ENCODE results near the gene LATS2. TPM values are rescaled to one million over a fixed set of nuclear protein-coding genes. Genes with fewer than 3 reads are reported as not detected.
"Not testable (repeated sequence)": the region's sequence is repeated elsewhere in the genome, so short reads cannot be mapped to it uniquely, and the experiment has no call there.

Gene LATS2
- polyA plus RNA-seq, 6 donors from 2014 or later, result 0.07 to 0.68 (median 0.21) TPM; not detected in 1

DNA sequence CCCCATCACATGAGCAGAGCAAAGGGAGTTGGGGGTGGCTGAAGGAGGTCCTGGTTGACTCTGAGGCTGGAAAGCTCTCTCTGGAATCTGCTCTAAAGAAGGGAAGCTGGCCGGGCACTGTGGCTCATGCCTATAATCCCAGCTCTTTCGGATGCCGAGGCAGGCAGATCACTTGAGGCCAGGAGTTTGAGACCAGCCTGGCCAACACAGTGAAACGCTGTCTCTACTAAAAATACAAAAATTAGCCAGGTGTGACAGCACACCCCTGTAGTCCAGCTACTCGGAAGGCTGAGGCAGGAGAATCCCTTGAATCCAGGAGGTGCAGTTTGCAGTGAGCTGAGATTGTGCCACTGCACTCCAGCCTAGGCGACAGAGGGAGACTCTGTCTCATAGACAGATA is 11.7 kb downstream of the LATS2 start:
- H3K27ac Mint-ChIP-seq, result peak overlapping the region in 1 of 6 donors; percentile 15
- H3K27me3 Mint-ChIP-seq; DNase-seq; ATAC-seq (ENCODE audit: low read depth in 2 of 2); H3K4me3 Mint-ChIP-seq; H3K9me3 Mint-ChIP-seq; H3K36me3 Mint-ChIP-seq: not testable (repeated sequence)
- H3K4me1 Mint-ChIP-seq, result peaks cover 4 to 20% (median 16%) of the 10 kb centered on the region in 3 donors

DNA sequence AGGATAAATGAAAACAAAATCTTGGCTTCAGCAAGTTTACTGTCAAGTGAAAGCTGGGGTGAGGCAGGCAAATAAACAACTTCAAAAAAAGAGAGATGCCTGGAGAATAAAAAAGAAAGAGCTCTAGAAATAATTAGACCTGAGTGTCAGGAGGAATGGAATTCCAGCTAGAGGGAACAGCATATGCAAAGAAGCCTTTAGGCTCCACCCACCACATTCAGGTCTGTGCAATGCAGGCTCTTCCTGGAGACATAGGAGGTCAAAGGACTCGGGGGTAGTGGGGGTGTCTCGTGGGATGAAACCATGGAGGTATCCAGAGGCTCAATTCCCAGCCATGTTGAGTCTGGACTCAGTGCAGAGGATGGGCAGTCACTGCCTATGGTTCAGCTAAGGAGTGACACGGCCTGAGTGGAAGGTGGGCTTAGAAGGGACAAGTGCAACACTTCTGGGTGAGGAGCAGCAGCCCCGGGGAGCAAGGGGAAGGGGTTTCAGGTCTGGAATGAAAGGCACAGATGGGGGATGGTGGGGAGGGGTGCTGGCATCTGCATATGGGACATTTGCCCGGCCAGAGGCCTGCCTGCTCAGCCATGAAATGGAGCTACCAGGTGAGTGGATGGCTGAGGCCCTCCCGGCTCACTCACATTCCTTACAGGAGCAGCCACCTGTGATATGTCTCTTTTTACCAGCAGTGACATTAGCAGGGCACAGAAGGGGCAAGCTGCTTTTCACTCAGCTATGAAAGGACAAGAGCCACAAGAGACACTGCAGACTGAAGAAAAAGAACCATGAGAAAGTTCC is 12.3 kb downstream of the LATS2 start:
- H3K27ac Mint-ChIP-seq, result peak overlapping the region in 1 of 6 donors; percentile 92
- no peaks in the 10 kb centered on the region for H3K9me3 Mint-ChIP-seq
- no peak overlapping the region for H3K4me3 Mint-ChIP-seq
- H3K4me1 Mint-ChIP-seq, result peaks cover 4 to 23% (median 22%) of the 10 kb centered on the region in 3 donors
- no peaks in the 10 kb centered on the region for H3K27me3 Mint-ChIP-seq
- no peaks in the 10 kb centered on the region for H3K36me3 Mint-ChIP-seq
- ATAC-seq (ENCODE audit: low read depth in 2 of 2) (no peak), DNase-seq (no peak)

DNA sequence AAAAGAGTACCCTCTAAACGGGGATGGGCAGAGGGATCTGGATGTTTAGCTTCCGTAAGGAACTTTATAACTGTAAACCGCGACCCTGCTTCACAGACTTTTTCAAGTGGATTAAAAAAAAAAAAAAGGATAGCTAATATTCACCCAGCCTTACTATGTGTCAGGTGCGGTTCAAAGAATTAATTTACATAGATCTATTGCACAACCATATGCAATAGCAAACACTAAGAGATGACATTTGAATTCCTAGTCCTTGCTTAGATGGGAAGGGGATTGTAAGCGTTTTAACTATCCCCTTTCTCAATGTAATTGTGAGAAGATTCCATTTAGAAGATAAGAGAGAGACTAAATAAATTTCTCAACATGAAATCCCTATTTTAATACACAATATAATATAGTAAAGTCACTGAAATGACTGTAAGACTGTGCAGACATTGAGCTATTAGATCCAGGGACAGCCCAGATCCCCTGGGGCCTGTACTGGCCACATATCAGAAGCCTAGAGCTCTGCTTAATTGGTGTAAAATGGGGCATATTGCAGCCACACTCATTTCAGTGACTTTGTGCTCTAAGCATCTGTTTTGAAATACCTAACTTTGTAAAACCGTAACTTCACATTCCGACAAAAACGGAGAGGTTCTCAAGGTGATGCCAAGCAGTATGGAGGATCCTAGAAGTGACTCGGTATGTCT is 13.6 kb downstream of the LATS2 start:
- H3K9me3 Mint-ChIP-seq, result no peaks in the 10 kb centered on the region
- no peak overlapping the region for H3K27ac Mint-ChIP-seq
- H3K27me3 Mint-ChIP-seq, result no peaks in the 10 kb centered on the region
- DNase-seq, result no peak
- no peak for ATAC-seq (ENCODE audit: low read depth in 2 of 2)
- no peak overlapping the region for H3K4me3 Mint-ChIP-seq
- no peaks in the 10 kb centered on the region for H3K36me3 Mint-ChIP-seq
- H3K4me1 Mint-ChIP-seq, result peaks cover 4 to 23% (median 21%) of the 10 kb centered on the region in 3 donors

DNA sequence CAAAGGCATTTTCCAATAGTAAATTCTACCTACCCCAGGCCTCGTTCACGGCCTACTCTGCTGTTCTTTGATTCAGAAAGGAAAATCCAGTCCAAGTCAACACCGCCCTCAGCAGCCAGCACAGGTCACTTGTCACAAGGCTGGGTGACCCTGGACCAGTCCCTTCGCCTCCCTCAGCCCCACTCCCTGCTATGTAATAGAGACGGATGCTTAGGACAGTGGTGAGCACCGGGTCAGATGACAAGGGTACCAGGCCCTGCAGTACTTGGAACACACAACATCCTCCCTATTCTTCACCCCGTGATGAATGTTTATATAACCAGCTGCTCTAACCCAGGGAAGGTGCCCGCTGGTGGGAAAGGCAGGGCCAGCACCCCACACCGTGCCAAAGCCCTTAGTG is 14.3 kb downstream of the LATS2 start:
- Mint-ChIP-seq H3K27me3 (no peaks in the 10 kb centered on the region), H3K4me1 (peaks cover 4 to 23% (median 21%) of the 10 kb centered on the region in 3 donors), H3K36me3 (no peaks in the 10 kb centered on the region), H3K4me3 (no peak overlapping the region), H3K27ac (no peak overlapping the region), H3K9me3 (no peaks in the 10 kb centered on the region)
- ATAC-seq (ENCODE audit: low read depth in 2 of 2), result no peak
- no peak for DNase-seq

DNA sequence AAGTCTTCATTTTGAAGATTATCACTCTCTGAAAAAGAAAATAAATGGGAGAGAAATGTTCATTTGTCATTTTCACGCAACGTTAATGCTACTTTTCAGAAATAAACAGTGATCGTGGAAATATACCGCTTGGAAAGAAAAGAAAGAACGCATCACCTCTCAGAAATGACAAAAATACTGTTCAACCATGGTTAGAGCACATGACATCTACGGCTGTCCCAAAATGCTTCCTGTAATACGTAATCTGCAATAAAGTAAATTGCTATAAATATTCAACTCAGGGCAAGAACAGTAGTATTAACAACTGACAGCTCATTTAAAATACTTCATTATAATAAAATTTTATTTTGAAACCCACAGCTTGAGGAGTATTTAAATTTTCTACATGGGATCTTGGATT is 15.2 kb downstream of the LATS2 start:
- H3K4me3 Mint-ChIP-seq, result no peak overlapping the region
- ATAC-seq (ENCODE audit: low read depth in 2 of 2) (no peak), DNase-seq (no peak)
- H3K9me3 Mint-ChIP-seq, result no peaks in the 10 kb centered on the region
- no peak overlapping the region for H3K27ac Mint-ChIP-seq
- no peaks in the 10 kb centered on the region for H3K27me3 Mint-ChIP-seq
- H3K36me3 Mint-ChIP-seq, result no peaks in the 10 kb centered on the region
- H3K4me1 Mint-ChIP-seq, result peaks cover 10 to 29% (median 23%) of the 10 kb centered on the region in 3 donors

DNA sequence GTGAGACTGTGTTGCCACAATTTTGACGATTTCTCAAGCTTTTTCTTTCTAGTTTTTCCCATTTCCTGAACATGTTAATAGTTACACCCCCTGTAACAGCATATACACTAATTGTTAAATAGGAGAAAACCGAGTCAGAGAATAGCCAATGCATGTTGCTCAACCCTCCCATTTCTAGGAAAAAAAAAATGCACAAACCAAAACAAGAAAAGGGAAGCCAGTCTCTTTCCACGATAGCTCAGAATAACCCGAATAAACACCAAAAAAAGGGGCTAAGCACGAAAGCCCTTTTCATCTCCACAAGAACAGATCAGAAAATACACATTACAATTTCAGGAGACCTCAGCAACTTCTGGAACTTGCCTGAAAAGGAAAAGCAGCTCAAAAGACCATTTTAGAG is 16.3 kb downstream of the LATS2 start:
- Mint-ChIP-seq H3K27ac (peak overlapping the region in 3 of 6 donors; percentile 4 to 27 (median 10)), H3K9me3 (no peaks in the 10 kb centered on the region), H3K4me3 (peak overlapping the region in 4 of 8 donors; percentile 2 to 76 (median 24)), H3K36me3 (no peaks in the 10 kb centered on the region), H3K4me1 (peaks cover 20 to 40% (median 27%) of the 10 kb centered on the region in 3 donors), H3K27me3 (no peaks in the 10 kb centered on the region)
- DNase-seq (no peak), ATAC-seq (ENCODE audit: low read depth in 2 of 2) (no peak)

DNA sequence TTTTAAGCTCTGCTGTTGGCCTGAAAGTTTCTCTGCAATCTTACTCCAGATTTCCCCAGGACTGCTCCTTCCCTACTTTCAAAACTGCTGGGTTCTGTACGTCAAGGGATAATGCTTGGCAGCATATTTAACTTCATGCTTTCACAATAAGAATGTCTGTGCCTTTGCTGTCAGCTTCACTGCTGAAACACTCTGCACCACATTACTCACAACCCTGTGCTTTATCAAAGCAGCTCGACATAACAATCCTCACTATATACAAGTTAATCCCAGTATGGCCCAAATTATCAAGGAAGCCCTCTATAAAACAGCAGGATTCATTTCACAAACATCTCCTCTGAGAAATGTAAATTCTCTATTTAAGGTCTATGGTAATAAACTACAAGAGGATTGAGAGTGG is 17.5 kb downstream of the LATS2 start:
- Mint-ChIP-seq H3K27ac (peak overlapping the region in 1 of 6 donors; percentile 74), H3K27me3 (no peaks in the 10 kb centered on the region), H3K9me3 (no peaks in the 10 kb centered on the region), H3K36me3 (no peaks in the 10 kb centered on the region), H3K4me3 (no peak overlapping the region), H3K4me1 (peaks cover 29 to 51% (median 34%) of the 10 kb centered on the region in 3 donors)
- DNase-seq, result no peak
- no peak for ATAC-seq (ENCODE audit: low read depth in 2 of 2)

DNA sequence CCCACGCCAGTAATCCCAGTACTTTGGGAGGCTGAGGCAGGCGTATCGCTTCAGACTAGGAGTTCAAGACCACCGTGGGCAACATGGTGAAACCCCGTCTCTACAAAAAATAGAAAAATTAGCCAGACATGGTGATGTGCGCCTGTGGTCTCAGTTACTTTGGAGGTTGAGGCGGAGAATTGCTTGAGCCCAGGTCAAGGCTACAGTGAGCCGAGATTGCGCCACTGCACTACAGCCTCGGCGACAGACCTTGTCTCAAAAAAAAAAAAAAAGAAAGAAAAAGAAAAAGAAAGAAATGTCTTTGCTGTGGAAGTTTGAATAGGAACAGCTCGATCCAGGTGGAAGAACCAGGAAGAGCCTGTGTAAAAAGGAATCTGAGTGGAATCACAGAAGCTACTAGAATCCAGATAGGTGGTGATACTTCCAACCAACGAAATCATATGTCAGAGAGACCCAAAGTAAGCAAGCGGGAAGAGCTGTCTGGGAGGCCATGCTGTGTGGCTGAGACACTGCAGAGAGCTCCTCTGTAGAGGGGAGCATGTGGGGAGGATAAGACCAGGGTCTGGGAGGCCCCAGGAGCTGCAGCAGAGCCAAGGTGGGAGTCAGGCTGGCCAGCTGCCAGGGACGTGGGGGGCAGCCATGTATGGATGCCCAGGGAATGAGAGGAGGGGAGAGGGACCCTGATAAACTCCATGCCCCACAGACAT is 21.1 kb downstream of the LATS2 start:
- H3K27me3 Mint-ChIP-seq, result no peaks in the 10 kb centered on the region
- DNase-seq (no peak), ATAC-seq (ENCODE audit: low read depth in 2 of 2) (no peak)
- H3K4me1 Mint-ChIP-seq, result peaks cover 34 to 58% (median 36%) of the 10 kb centered on the region in 3 donors
- H3K4me3 Mint-ChIP-seq, result peak overlapping the region in 3 of 8 donors; percentile 8 to 46 (median 29)
- no peaks in the 10 kb centered on the region for H3K9me3 Mint-ChIP-seq
- H3K27ac Mint-ChIP-seq, result peak overlapping the region; percentile 57 to 90 (median 76)
- no peaks in the 10 kb centered on the region for H3K36me3 Mint-ChIP-seq

DNA sequence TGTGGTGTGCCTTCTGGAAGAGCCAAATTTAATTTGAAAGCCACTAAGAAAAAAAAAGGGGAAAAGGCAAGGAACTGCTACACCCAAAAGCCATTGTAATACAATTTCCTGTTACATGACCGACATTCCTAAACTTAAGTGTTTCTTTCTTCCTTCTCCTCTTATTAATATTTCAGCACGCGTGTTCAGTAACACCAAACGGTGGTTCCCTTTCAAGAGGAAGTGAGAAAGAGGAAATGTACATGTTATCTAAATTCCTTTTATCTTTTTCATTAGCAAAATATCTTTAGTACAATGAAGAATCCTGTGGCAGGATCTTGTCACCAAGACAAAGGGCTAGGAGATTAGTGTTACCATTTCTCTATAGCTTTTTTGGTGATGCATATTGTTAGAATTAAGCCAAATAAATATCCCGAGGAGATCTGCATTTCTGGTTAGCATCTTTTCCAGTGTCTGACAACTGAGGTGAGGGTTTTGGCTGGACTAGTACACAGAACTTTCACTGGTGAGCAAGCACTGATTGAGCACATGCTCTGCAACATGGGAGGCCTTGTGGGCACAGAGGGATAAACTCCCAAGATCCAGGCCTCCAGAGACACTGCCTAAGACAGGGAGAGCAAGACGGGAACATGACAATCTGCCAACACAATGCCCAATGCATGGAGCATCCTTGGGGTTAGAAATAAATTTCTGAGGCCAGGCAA is 22.1 kb downstream of the LATS2 start:
- Mint-ChIP-seq H3K27me3 (no peaks in the 10 kb centered on the region), H3K9me3 (no peaks in the 10 kb centered on the region), H3K4me1 (peaks cover 28 to 58% (median 33%) of the 10 kb centered on the region in 3 donors), H3K27ac (peak overlapping the region; percentile 42 to 91 (median 72)), H3K36me3 (no peaks in the 10 kb centered on the region), H3K4me3 (peak overlapping the region in 5 of 8 donors; percentile 4 to 81 (median 46))
- DNase-seq (peak; percentile 12), ATAC-seq (ENCODE audit: low read depth in 2 of 2) (peak; percentile 59 to 67)

DNA sequence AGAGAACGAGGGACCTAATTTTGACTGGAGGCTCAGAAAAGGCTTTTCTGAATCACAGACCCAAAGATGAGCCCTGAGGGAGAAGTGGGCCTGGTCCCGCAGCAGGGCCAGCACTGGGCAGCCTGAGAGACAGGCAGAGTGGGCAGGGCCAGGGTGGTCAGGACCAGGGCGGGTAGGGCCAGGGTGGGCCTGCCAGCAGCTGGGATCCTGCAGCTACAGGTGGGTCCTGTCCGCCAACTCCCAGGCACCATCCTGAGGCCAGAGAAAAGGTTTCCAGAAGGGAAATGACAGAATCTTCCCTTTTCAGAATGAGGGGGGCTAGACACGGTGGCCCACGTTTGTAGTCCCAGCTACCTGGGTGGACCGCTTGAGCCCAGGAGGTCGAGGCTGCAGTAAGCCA is 23.7 kb downstream of the LATS2 start:
- no peak for DNase-seq
- no peaks in the 10 kb centered on the region for H3K27me3 Mint-ChIP-seq
- no peak overlapping the region for H3K4me3 Mint-ChIP-seq
- peak overlapping the region in 1 of 6 donors; percentile 38 for H3K27ac Mint-ChIP-seq
- H3K4me1 Mint-ChIP-seq, result peaks cover 32 to 52% (median 33%) of the 10 kb centered on the region in 3 donors
- ATAC-seq (ENCODE audit: low read depth in 2 of 2), result no peak
- no peaks in the 10 kb centered on the region for H3K9me3 Mint-ChIP-seq
- H3K36me3 Mint-ChIP-seq, result no peaks in the 10 kb centered on the region

DNA sequence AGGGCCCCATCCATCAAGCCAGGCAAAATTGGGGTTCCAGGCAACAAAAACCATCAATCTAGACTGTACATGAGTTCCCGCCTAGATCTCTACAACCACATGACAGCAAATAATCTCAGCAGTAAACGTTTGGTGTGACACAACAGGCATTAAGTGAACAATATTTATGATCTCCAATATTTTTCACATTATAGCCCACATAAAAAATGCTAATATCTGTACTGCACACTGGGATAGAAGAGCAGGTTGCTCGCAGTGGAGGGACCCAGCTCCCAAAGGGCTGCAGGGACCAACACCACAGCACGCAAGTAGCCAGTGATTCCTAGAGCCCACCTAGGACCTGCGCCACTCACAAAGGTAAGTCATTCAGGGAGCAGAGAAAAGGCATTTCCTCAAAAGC is 25.9 kb downstream of the LATS2 start:
- peaks cover 21 to 42% (median 24%) of the 10 kb centered on the region in 3 donors for H3K4me1 Mint-ChIP-seq
- H3K4me3 Mint-ChIP-seq, result no peak overlapping the region
- no peaks in the 10 kb centered on the region for H3K36me3 Mint-ChIP-seq
- no peak overlapping the region for H3K27ac Mint-ChIP-seq
- DNase-seq (no peak), ATAC-seq (ENCODE audit: low read depth in 2 of 2) (no peak)
- no peaks in the 10 kb centered on the region for H3K27me3 Mint-ChIP-seq
- H3K9me3 Mint-ChIP-seq, result no peaks in the 10 kb centered on the region

DNA sequence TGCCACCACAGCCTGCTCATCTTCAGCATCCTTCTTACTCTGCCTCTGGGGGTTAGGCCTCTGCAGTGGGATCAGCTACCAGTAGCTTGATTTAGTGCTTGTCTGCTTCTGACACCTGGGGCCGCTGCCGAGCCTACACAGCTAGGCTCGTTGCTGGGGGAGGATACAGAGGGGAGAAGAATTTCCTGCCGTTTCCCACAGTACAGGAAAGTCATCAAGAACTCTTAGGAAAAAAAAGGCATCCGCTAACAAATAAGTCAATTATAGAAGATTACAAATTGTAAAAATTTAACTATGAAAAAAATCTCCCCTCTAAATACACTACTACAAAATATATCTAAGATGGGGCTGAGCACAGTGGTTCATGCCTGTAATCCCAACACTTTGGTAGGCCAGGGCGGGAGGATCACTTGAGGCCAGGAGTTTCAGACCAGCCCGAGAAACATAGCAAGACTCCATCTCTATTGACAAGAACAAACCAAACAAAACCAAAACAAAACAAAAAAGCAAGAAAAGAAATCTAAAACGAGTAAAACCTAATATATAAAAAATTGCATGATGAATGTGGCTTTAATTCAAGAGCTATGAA is 26.7 kb downstream of the LATS2 start:
- peaks cover 16 to 35% (median 20%) of the 10 kb centered on the region in 3 donors for H3K4me1 Mint-ChIP-seq
- no peaks in the 10 kb centered on the region for H3K36me3 Mint-ChIP-seq
- no peaks in the 10 kb centered on the region for H3K27me3 Mint-ChIP-seq
- no peaks in the 10 kb centered on the region for H3K9me3 Mint-ChIP-seq
- no peak overlapping the region for H3K4me3 Mint-ChIP-seq
- ATAC-seq (ENCODE audit: low read depth in 2 of 2), result no peak
- H3K27ac Mint-ChIP-seq, result peak overlapping the region in 3 of 6 donors; percentile 39 to 74 (median 41)
- DNase-seq, result no peak

Measured in naive B cell (primary cell).